Spleen (tissue), 11 donors: ENCODE data around the gene UBE2N. TPM values are rescaled to one million over a fixed set of nuclear protein-coding genes. Genes with fewer than 3 reads are reported as not detected.
A peak's percentile ranks its signal among the peaks of the same experiment; 100 is the strongest.

Source experiments
- DNase-seq: peaks from one replicate; pipeline ENCODE4 v3.0.0-alpha.2; 2020
- H3K27ac ChIP-seq, 8 donors: fragments of 200-600 bp; sonication (generic) in 7 of 8; 1 replicate in 4 of 8; 2 replicates in 4 of 8; pipeline versions ENCODE4 v1.5.0 to v1.8.0; 2016 to 2021; ENCODE audit warnings: inconsistent platforms in 4 of 8, mild to moderate bottlenecking in 4 of 8, moderate library complexity in 1 of 8
- H3K27me3 ChIP-seq, 7 donors: fragments of 200-600 bp; sonication (generic) in 6 of 7; replicated peaks in 1 of 7; 1 replicate in 4 of 7; 2 replicates in 3 of 7; pipeline versions ENCODE4 v1.5.0 to v1.8.0; 2016 to 2021; ENCODE audit warnings: inconsistent platforms in 3 of 7, mild to moderate bottlenecking in 1 of 7
- H3K36me3 ChIP-seq, 6 donors: fragments of 200-600 bp; sonication (generic) in 5 of 6; 1 replicate in 4 of 6; 2 replicates in 2 of 6; pipeline versions ENCODE4 v1.5.0 to v1.8.0; 2016 to 2021; ENCODE audit warnings: inconsistent platforms in 2 of 6
- H3K4me1 ChIP-seq, 6 donors: fragments of 200-600 bp; sonication (generic) in 5 of 6; 1 replicate in 3 of 6; 2 replicates in 3 of 6; pipeline versions ENCODE4 v1.5.0 to v1.8.0; 2016 to 2021; ENCODE audit warnings: inconsistent platforms in 3 of 6
- H3K4me3 ChIP-seq, 8 donors: fragments of 200-600 bp; sonication (generic) in 7 of 8; 1 replicate in 4 of 8; 2 replicates in 4 of 8; pipeline versions ENCODE4 v1.5.0 to v1.8.0; 2016 to 2021; ENCODE audit warnings: inconsistent platforms in 4 of 8, mild to moderate bottlenecking in 4 of 8, moderate library complexity in 2 of 8
- H3K9me3 ChIP-seq, 8 donors: fragments of 200-600 bp; sonication (generic) in 7 of 8; 1 replicate in 4 of 8; 2 replicates in 4 of 8; pipeline versions ENCODE4 v1.5.0 to v1.8.0; 2016 to 2021; ENCODE audit warnings: inconsistent platforms in 4 of 8
- POLR2A ChIP-seq, 3 donors: fragments of 450-650 bp; IDR thresholded peaks; one replicate each; pipeline ENCODE4 v1.5.1; 2017; ENCODE audit warnings: antibody characterized with exemption in 3 of 3, mild to moderate bottlenecking in 1 of 3
- POLR2AphosphoS5 ChIP-seq, 3 donors: sonication (generic); formaldehyde crosslinking; IDR thresholded peaks; one replicate each; pipeline ENCODE4 v1.5.1; 2017; ENCODE audit warnings: antibody characterized with exemption in 3 of 3
- WGBS, 5 donors: extraction: QIAGEN DNeasy Blood & Tissue Kit in 3 of 5; methylation state at CpG; one replicate each; pipeline versions ENCODE4 v1.1.5 to v1.1.7; 2013 to 2018; 5-methylcytosine and 5-hydroxymethylcytosine counted together
- intact Hi-C: fragments of 100-400 bp; cut with DNase I; formaldehyde crosslinking; loops from one replicate; pipeline ENCODE4 v1.15.0; 2023; ENCODE audit warnings: low total_unique reads
- polyA plus RNA-seq, 3 donors: library from polyadenylated mRNA; stranded (reverse); fragments of 200-250 nt; gene quantifications; one replicate each; pipeline ENCODE4 v1.2.1, GENCODE V29; 2013
- total RNA-seq, 7 donors: library from RNA; depleted of rRNA in 3 of 7; stranded (reverse); fragments of >200 nt in 3 of 7; fragmentation: NEBNext Ultra II Directional in 4 of 7; extraction: Animal tissue kit (Norgen Biotek cat#: 25700) in 4 of 7; gene quantifications; one replicate each; pipeline versions ENCODE4 v1.1.0 to v1.2.1, GENCODE V29; 2016 to 2021
- TF ChIP-seq, protein P1 (sequence below), 11 experiments: fragments of 200-600 bp in 7 of 11; fragments of 450-650 bp in 4 of 11; sonication (generic) in 4 of 11; IDR thresholded peaks in 8 of 11; conservative IDR thresholded peaks in 3 of 11; 1 replicate in 7 of 11; 2 replicates in 4 of 11; pipeline versions ENCODE4 v1.4.0 to v1.8.0; 2016 to 2021; ENCODE audit warnings: antibody characterized with exemption in 11 of 11, inconsistent platforms in 4 of 11, mild to moderate bottlenecking in 1 of 11
- donor health status: healthy with polysubstance abuse.
- donor health status: DM: no; HTN: no; CAD: no; lungs with moderate emphysema.
- donor health status: DM: no; HTN: no; CAD: no.
- donor health status: Bipolar disorder and iron deficiency.
- donor health status: healthy.
- donor health status: DM: no; HTN: no; CAD: no.
- donor health status: DM: yes; HTN: yes; CAD: no.

UBE2N gene
- total and polyA plus RNA-seq, 10 donors: 33.5 to 84.4 (median 63.0) TPM

DNA sequence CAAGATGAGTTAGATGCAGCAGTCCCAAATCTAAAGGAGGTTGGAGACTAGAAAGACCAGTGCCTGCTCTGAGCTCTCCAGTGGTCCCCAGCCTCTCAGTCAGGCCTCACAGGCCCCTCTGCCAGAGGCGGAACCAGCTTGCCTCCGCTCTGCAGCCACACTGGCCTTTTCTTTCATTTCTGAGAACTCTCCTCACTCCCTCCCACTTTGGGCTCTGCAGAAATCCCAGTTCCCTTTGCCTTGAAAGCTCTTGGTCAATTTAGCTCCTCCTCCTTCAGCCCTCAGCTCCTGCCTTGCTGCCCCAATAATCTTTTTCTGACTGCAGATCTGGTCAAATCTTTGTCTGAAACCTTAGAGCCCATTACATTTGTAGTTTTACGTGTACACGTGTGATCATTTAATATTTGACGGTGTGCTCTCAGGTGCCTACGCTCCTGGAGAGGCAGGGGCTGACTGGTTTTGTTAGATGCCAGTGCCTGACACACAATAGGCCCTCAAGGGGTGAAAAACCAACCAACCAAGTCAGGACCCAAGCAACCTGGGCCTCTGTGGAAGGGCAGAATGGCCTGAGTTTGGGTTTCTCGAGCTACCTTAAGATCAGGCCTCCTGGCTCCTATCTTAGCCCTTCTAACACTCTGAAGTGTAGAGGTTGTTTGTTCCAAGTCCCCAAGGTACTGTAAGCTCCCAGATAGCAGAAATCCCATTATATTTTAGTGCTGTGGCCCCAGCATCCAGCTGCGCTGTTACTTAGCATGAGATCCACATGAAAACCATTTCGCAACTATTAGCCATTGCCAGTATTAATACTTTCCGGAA is 65.1 kb downstream of the UBE2N start:
- intact Hi-C loops: no loop called here
- Histone ChIP-seq H3K36me3 (no peaks in the 10 kb centered on the region), H3K27me3 (no peaks in the 10 kb centered on the region), H3K27ac (peak overlapping the region in 7 of 8 donors; percentile 94 to 98 (median 96)), H3K4me3 (peak overlapping the region in 5 of 8 donors; percentile 10 to 86 (median 76)), H3K9me3 (no peaks in the 10 kb centered on the region), H3K4me1 (peaks cover 22 to 54% (median 38%) of the 10 kb centered on the region in 6 donors)
- 76 to 88% (median 83%) methylated on average over 10 of the region's 10 CpGs for WGBS, 5 donors
- TF ChIP-seq, protein P1, sequence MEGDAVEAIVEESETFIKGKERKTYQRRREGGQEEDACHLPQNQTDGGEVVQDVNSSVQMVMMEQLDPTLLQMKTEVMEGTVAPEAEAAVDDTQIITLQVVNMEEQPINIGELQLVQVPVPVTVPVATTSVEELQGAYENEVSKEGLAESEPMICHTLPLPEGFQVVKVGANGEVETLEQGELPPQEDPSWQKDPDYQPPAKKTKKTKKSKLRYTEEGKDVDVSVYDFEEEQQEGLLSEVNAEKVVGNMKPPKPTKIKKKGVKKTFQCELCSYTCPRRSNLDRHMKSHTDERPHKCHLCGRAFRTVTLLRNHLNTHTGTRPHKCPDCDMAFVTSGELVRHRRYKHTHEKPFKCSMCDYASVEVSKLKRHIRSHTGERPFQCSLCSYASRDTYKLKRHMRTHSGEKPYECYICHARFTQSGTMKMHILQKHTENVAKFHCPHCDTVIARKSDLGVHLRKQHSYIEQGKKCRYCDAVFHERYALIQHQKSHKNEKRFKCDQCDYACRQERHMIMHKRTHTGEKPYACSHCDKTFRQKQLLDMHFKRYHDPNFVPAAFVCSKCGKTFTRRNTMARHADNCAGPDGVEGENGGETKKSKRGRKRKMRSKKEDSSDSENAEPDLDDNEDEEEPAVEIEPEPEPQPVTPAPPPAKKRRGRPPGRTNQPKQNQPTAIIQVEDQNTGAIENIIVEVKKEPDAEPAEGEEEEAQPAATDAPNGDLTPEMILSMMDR (IDR thresholded peaks at IDR 0.05 in 8 of 11, conservative IDR thresholded peaks at IDR 0.05 in 3 of 11): no peak
- peak in 1 of 3 donors; percentile 40 for TF ChIP-seq POLR2AphosphoS5 (IDR thresholded peaks at IDR 0.05)
- TF ChIP-seq POLR2A (IDR thresholded peaks at IDR 0.05): no peak
- no peak for DNase-seq

DNA sequence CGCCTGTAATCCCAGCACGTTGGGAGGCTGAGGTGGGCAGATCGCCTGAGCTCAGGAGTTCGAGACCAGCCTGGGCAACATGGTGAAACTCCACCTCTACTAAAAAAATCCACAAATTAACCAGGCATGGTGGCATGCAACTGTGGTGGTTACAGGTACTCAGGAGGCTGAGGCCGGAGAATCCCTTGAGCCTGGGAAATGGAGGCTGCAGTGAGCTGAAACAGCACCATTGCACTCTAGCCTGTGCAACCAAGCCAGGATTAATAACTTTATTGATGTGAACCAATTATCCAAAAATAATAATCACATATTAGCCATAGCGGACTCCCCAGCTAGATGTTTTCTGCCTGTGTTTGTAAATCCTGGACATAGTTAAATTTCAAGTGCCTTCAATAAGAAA is 65.8 kb downstream of the UBE2N start:
- TF ChIP-seq POLR2AphosphoS5 (IDR thresholded peaks at IDR 0.05): no peak
- TF ChIP-seq POLR2A (IDR thresholded peaks at IDR 0.05): no peak
- TF ChIP-seq, protein P1 (IDR thresholded peaks at IDR 0.05 in 8 of 11, conservative IDR thresholded peaks at IDR 0.05 in 3 of 11): no peak
- 90 to 98% (median 97%) methylated on average over 6 of the region's 6 CpGs for WGBS, 5 donors
- no peaks in the 10 kb centered on the region for H3K36me3 ChIP-seq
- peaks cover 17 to 46% (median 31%) of the 10 kb centered on the region in 6 donors for H3K4me1 ChIP-seq
- no peak for DNase-seq
- peak overlapping the region in 5 of 8 donors; percentile 33 to 98 (median 95) for H3K27ac ChIP-seq
- no peaks in the 10 kb centered on the region for H3K9me3 ChIP-seq
- intact Hi-C loops: no loop called here
- H3K4me3 ChIP-seq: no peak overlapping the region
- no peaks in the 10 kb centered on the region for H3K27me3 ChIP-seq

DNA sequence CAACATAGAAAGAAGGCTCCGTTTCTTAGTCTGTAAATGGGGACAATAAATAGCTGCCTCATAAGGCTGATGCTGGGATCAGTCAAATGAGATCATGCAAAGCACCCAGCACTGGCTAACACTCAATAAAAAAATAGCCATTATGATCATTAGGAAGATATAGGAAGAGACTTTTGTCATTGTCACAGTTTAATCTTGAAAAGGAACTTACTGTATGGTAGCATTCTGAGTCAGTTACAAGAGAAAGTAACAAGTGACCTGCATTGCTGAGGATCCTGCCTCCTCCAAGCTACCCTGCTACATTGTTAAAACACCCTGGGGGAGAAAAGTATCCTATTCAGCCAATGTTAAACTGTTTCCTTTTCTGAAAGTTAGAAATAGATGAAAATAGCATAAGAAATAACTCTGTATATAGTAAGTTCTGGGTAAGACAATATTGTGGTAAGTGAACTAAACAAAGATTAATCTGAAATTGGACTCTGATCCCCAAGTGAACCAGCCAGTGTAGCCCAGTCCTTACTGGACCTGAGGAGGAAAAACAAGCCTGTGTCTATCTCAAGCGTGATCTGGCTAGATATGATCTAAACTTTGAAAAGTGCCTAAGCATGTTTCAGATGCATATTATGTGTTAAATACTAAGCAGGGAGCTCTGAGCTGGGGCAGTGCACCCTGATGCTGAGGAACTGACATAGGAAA is 67.6 kb downstream of the UBE2N start:
- no peak for DNase-seq
- TF ChIP-seq POLR2AphosphoS5 (IDR thresholded peaks at IDR 0.05) (no peak), POLR2A (IDR thresholded peaks at IDR 0.05) (no peak)
- TF ChIP-seq, protein P1 (IDR thresholded peaks at IDR 0.05 in 8 of 11, conservative IDR thresholded peaks at IDR 0.05 in 3 of 11): no peak
- intact Hi-C loops: no loop called here

DNA sequence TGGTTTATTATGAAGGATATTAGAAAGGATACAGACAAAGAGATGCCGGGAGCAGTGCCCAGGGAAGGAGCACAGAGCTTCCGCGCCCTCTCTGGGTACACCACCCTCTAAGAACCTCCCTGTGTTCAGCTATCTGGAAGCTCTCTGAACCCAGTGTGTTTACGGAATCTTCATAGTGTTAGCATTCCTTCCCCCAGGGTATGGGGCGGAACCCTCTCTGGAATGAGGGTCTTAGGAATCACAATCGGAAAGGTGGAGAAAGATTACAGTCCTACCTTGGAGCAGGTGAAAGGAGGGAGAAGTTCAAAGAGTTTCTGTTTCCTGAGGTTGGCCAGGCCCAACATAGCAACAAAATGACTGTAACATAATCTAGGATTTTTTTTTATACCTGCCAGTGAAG is 70.8 kb downstream of the UBE2N start:
- Histone ChIP-seq H3K36me3 (no peaks in the 10 kb centered on the region), H3K9me3 (no peaks in the 10 kb centered on the region), H3K27me3 (peaks cover 0 to 4% (median 0%) of the 10 kb centered on the region in 7 donors), H3K4me3 (no peak overlapping the region), H3K27ac (no peak overlapping the region), H3K4me1 (peaks cover 0 to 9% (median 3%) of the 10 kb centered on the region in 6 donors)
- DNase-seq: no peak
- 94 to 99% (median 95%) methylated on average over 6 of the region's 6 CpGs for whole genome bisulfite sequencing, 5 donors
- intact Hi-C loops: no loop called here
- TF ChIP-seq, protein P1 (IDR thresholded peaks at IDR 0.05 in 8 of 11, conservative IDR thresholded peaks at IDR 0.05 in 3 of 11): no peak
- TF ChIP-seq POLR2AphosphoS5 (IDR thresholded peaks at IDR 0.05) (no peak), POLR2A (IDR thresholded peaks at IDR 0.05) (no peak)

More for the DNA sequence above, 67.6 kb downstream of the UBE2N start:
- H3K9me3 ChIP-seq: no peaks in the 10 kb centered on the region
- H3K4me1 ChIP-seq: peaks cover 8 to 28% (median 13%) of the 10 kb centered on the region in 6 donors
- peaks cover 0 to 4% (median 0%) of the 10 kb centered on the region in 7 donors for H3K27me3 ChIP-seq
- no peak overlapping the region for H3K27ac ChIP-seq
- 84 to 93% (median 88%) methylated on average over 2 of the region's 2 CpGs for WGBS, 5 donors
- no peak overlapping the region for H3K4me3 ChIP-seq
- H3K36me3 ChIP-seq: no peaks in the 10 kb centered on the region
